ENCODE data around the gene SCGB1C1. TPM values are rescaled to one million over a fixed set of nuclear protein-coding genes. Genes with fewer than 3 reads are reported as not detected.

SCGB1C1 gene
- total and polyA plus RNA-seq, 8 donors, result not detected

GRCh38 chr11:223026-223789 is 30.3 kb downstream of the SCGB1C1 start:
- Histone ChIP-seq H3K4me3 (no peak overlapping the region), H3K9me3 (no peaks in the 10 kb centered on the region), H3K4me1 (no peaks in the 10 kb centered on the region), H3K27ac (no peak overlapping the region), H3K36me3 (peaks cover 4 to 30% (median 26%) of the 10 kb centered on the region in 4 donors), H3K27me3 (no peaks in the 10 kb centered on the region)
- intact Hi-C loops (cut with DNase I; ENCODE audit: low total_unique reads), result no loop called here
- no peak for TF ChIP-seq EP300 (IDR thresholded peaks at IDR 0.05)
- no peak for DNase-seq
- WGBS, 5 donors, result 80 to 88% (median 84%) methylated on average over 16 of the region's 16 CpGs

- TF ChIP-seq, protein P1, sequence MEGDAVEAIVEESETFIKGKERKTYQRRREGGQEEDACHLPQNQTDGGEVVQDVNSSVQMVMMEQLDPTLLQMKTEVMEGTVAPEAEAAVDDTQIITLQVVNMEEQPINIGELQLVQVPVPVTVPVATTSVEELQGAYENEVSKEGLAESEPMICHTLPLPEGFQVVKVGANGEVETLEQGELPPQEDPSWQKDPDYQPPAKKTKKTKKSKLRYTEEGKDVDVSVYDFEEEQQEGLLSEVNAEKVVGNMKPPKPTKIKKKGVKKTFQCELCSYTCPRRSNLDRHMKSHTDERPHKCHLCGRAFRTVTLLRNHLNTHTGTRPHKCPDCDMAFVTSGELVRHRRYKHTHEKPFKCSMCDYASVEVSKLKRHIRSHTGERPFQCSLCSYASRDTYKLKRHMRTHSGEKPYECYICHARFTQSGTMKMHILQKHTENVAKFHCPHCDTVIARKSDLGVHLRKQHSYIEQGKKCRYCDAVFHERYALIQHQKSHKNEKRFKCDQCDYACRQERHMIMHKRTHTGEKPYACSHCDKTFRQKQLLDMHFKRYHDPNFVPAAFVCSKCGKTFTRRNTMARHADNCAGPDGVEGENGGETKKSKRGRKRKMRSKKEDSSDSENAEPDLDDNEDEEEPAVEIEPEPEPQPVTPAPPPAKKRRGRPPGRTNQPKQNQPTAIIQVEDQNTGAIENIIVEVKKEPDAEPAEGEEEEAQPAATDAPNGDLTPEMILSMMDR (IDR thresholded peaks at IDR 0.05), result no peak
- TF ChIP-seq EP300 (IDR thresholded peaks at IDR 0.05), result no peak
- H3K27me3 ChIP-seq, result no peaks in the 10 kb centered on the region
- no peak for DNase-seq
Measured at GRCh38 chr11:223884-224283, 31.0 kb downstream of the SCGB1C1 start.

DNA sequence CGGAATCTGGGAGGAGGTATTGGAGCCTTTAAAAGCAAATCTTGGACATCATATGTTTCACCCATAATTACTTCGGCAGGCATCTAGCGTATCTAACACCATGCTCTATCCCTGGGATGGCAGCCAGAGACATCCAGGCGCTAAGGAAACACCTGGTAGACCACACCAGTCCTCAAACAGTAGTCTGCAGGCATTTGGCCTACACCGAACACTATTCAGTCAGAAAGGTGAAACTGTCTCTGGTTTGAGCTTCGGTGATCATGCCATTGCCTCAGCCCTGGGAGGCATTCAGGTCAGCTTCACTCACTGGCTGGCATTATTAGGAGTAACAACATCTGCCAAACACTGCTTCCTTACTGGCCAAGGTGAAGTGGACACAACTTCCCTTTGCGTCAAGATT is 31.5 kb downstream of the SCGB1C1 start:
- Histone ChIP-seq H3K36me3 (peaks cover 0 to 26% (median 22%) of the 10 kb centered on the region in 4 donors), H3K27ac (no peak overlapping the region), H3K4me1 (no peaks in the 10 kb centered on the region), H3K4me3 (no peak overlapping the region), H3K27me3 (no peaks in the 10 kb centered on the region), H3K9me3 (no peaks in the 10 kb centered on the region)
- DNase-seq, result no peak
- intact Hi-C loops (cut with DNase I; ENCODE audit: low total_unique reads), result no loop called here
- WGBS, 5 donors, result 85 to 94% (median 92%) methylated on average over 7 of the region's 7 CpGs
- TF ChIP-seq POLR2AphosphoS5 (IDR thresholded peaks at IDR 0.05), result no peak
- TF ChIP-seq, protein P1 (IDR thresholded peaks at IDR 0.05), result no peak
- TF ChIP-seq POLR2A (IDR thresholded peaks at IDR 0.05), result no peak
- no peak for TF ChIP-seq EP300 (IDR thresholded peaks at IDR 0.05)

More at GRCh38 chr11:223884-224283, 31.0 kb downstream of the SCGB1C1 start:
- intact Hi-C loops (cut with DNase I; ENCODE audit: low total_unique reads), result no loop called here
- H3K4me3 ChIP-seq, result no peak overlapping the region
- no peaks in the 10 kb centered on the region for H3K9me3 ChIP-seq
- H3K36me3 ChIP-seq, result peaks cover 0 to 24% (median 20%) of the 10 kb centered on the region in 4 donors
- H3K4me1 ChIP-seq, result no peaks in the 10 kb centered on the region
- no peak overlapping the region for H3K27ac ChIP-seq
- 92 to 100% (median 95%) methylated on average over 7 to 9 of the region's 9 CpGs for WGBS, 5 donors

DNA sequence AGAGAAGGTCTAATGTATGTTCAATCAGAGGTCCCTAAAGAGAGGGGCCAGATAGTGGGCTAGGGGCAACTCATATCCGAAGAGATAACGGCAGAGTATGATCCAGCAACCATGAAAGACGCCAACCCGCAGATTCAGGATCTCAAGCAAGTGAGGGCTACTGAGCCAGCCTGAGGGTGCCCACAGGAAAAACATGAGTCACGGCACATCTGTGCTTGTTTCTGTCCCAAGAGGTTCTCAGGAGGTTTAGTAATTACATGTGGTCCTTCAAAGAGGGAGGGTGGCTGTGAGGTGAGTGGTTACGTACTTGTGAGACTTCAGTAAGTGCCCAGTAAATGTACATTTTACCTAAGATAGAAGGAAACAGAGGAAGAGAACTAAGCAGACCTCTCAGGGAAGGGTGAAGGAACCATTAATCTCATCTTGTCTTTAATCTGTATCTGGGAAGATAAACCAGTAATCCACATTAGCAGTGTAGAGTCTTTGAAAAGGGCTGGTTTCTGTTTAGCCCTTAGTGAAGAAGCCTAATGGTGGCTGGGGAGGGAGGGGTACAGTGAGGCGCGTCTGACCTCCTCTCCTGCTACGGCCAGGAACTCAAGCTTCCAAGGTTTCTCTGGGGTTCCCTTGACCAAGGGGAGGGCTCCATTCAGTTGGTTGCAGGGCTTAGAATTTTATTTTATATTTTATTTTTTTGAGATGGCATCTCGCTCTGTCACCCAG is 33.0 kb downstream of the SCGB1C1 start:
- no peak for DNase-seq
- intact Hi-C loops (cut with DNase I; ENCODE audit: low total_unique reads), result no loop called here
- H3K36me3 ChIP-seq, result peaks cover 0 to 38% (median 29%) of the 10 kb centered on the region in 4 donors
- H3K4me1 ChIP-seq, result no peaks in the 10 kb centered on the region
- WGBS, 5 donors, result 92 to 94% (median 93%) methylated on average over 10 of the region's 10 CpGs
- H3K27me3 ChIP-seq, result no peaks in the 10 kb centered on the region
- H3K9me3 ChIP-seq, result no peaks in the 10 kb centered on the region
- H3K27ac ChIP-seq, result no peak overlapping the region
- H3K4me3 ChIP-seq, result no peak overlapping the region
- TF ChIP-seq, protein P1 (IDR thresholded peaks at IDR 0.05), result no peak
- TF ChIP-seq POLR2AphosphoS5 (IDR thresholded peaks at IDR 0.05), result no peak
- no peak for TF ChIP-seq POLR2A (IDR thresholded peaks at IDR 0.05)
- no peak for TF ChIP-seq EP300 (IDR thresholded peaks at IDR 0.05)
